Endometrium (tissue), 2 donors: Measurements from ENCODE around the gene SHISA8.

Source experiments
- FAIRE-seq: peaks from 2 replicates; lab custom pipeline; 2012; peaks lifted over from hg19 to GRCh38; lab: Jason Lieb, UNC
- donor health status: control.
- donor health status: control.

SHISA8 gene

DNA sequence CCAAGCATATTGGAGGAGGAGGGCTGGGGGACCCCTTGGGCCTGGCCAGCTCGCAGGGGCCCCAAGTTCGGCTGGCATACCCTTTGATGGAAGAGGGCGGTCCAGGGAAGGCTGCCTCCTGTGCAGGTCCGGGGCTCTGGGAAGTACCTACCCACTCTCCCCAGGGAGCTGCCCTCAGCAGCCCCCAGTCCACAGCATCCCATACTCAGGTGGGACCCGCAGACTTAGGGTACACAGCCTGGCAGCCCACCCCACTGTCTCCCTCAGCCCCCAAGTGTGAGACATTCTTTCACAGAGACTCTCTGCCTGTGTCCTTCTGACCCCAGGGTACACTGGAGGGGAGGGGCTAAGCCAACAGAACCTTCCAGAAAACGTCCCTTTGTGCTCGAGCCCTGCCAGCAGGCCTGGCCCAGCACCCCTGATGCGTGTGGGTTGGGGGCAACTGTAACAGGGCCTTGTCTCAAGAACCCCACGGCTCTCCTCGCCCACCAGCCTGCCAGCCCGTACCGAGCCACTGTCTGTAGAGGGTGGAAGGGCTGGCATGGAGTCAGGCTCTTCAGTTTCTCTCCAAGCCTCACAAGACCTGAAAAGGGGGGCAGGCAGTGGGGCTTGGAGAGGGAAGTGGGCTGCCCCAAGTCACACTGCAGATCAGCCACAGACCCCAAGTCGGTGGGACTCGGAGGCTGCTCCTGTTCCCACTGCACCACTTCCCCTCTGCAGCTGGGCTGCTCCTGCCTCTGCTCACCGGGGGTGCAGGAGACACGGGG is 18.7 kb upstream of the SHISA8 start:
- no peak for FAIRE-seq

DNA sequence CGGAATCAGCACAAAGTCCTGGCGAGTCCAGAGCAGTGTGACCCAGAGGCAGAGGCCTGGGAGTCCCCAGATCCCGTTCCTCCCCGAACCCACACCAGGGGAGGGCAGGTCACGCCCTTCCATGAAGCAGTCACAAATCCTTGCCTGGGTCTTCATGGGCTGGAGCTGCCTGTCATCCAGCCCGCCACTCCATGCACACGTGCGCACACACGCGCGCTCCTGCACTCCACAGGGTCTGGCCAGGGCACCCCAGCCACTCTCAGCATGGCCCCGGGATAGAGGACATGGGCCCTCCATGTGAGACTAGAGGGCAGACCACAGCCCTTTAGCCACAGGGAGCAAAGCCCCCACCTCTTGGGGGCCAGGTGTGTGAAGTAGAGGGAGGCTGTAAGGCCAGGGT is 17.5 kb upstream of the SHISA8 start:
- FAIRE-seq = no peak

DNA sequence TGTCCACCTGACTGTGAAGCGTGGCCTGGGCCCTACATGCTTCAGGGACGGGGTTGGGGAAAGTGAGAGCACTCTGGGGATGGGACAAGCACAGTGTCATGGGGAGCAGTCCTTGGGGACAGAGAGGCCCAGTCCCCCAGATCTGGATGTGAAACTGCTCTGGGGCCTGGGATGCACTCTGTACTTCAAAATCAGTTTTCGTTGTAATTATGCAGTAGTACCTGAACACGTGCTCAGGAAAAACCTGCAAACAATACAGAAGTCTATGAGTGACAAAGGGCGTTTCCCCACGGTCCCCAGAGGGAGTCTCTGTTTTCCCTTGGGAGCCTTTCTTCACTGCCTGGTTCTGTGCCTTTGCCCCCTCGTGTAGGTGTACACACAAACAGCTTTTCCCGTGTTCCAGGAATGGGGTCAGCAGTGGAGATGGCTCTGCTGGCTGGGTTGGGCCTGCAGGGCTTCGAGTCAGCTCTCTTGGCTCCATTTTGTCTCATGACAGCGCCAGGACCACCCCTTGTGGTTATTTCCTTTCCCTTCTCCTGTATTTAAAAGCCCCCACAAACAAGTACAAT is 16.9 kb upstream of the SHISA8 start:
- no peak for FAIRE-seq

DNA sequence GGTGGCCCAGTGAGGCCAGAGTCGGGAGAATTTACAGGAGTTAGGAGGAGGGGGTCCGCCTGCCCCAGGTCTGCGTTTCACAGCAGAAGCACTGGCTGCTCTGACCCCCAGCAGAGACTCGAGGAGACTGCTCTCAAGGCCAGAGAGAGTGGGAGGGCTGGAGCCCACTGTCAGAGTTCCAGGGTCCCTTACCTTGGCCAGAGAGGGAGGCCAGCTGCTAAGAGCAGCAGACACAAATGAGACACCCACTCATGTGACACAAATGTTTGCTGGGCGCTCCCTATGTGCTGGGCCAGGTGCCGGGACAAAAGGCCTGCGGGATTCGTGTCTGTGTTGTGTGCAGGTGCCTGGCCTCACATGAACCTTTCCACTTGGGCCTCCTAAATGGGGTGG is 14.5 kb upstream of the SHISA8 start:
- no peak for FAIRE-seq

DNA sequence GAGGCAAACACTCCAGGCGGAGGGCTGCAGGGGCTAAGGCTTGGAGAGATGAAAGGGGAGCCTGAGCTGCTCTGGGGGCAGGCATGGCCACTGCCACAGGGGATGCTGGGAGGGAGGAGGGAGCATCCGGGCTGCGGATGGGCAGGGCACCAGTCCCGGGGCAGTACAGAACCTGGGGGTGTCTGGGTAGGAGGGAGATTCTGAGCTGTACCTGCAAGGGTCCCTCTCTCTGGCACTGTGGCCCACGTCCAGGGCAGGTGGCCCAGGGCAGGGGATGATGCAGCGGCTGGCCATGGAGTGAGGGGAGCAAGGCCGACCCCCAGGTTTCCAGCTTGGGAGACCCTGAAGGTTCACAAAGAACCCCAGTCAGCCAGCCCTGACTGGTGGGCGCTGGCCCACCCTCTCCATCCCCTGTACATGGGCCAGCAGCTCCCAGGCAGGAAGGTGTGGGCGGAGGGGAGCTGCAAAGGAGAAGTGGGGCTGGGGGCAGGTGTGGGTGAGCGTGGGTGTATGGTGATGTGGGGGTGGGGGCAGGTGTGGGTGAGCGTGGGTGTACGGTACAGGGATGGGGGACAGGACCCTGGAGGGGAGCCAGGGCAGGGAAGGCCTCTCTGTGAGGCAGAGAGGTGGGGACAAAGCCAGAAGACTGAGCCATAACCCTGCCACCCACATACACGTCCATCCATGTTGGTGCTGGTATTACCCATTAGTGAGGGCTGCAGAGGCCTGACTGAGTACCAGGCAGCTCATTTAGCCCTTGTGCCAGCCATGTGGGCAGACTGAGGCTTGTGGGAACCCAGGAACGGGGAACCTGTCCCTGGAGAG is 13.9 kb upstream of the SHISA8 start:
- FAIRE-seq = no peak

DNA sequence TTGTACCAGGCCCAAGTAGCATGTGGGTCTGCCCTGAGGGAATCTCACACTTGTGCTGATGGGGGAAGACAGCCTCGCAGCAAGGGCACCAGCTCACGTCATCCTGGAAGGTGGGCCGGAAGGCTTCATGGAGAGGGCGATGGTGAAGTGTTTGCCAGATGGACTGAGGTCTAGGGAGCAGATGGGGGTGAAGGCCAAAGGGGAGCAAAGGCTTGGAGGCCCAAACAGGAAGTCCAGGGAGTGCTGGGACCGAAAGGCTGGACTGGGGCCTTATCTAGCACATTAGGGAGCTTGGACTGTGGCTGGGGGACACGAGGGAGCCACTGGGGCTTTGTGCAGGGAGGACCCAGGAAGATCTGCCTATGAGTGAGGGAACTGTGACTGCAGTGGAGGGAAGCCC is 12.9 kb upstream of the SHISA8 start:
- no peak for FAIRE-seq

DNA sequence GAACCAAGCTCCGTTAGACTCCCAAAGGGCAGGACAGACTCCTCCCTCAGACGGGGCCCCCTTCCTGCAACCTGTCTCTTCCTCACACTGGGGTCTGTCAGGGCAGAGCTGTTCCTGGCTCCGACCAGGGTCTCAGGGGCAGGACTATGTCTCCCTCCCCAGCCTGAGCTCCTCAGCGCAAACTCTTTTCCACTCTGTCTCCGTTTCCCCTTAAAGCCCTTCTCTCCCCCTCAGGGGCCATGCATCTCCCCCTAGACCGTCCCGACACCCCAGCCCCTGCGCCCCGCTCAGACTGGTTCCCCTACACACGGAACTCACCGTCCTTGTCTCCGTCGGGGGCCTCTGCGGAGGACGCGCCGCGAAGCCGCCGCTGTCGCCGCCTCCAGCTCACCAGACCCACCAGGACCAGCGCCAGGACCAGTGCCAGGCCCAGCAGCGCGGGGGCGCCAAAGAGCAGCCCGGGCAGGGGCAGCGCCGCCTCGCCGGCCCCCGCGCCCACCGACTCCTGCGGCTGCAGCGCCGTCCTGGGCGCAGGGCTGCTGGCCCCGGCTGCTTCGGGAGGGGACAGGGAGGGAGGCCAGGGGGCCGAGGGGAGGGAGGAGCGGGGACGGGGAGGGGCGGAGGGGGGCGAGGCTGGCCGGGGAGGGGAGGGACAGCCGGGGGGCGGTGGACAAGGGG is 11.0 kb upstream of the SHISA8 start:
- FAIRE-seq = no peak

DNA sequence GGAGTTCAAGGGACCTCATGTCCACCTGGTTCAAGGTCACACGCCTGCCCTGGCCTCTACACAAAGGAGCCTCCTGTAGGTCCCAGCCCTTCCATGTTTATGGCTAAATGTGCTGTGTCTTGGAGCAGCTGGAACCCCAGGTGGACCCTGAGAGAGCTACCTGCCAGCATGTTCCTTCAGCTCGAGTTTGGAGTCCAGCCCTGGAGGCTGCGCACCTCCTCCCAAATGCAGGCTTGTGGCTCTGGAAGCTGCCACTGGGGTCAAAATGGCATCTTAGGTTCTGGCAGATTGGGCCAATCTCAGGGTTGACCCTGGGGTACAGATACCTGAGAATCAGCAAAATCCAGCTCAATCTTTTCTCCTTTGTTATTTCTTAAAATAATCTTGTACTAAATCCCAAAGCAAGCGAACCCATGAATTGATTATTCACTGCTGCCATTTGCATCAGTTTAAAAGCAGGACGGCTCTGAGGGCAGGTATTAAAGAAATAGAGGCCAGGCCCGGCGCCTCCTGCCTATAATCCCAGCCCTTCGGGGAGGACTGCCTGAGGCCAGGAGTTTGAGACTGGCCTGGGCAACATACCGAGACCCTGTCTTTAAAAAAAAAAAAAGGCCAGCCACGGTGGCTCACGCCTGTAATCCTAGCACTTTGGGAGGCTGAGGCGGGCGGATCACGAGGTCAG is 8.9 kb upstream of the SHISA8 start:
- FAIRE-seq = no peak

DNA sequence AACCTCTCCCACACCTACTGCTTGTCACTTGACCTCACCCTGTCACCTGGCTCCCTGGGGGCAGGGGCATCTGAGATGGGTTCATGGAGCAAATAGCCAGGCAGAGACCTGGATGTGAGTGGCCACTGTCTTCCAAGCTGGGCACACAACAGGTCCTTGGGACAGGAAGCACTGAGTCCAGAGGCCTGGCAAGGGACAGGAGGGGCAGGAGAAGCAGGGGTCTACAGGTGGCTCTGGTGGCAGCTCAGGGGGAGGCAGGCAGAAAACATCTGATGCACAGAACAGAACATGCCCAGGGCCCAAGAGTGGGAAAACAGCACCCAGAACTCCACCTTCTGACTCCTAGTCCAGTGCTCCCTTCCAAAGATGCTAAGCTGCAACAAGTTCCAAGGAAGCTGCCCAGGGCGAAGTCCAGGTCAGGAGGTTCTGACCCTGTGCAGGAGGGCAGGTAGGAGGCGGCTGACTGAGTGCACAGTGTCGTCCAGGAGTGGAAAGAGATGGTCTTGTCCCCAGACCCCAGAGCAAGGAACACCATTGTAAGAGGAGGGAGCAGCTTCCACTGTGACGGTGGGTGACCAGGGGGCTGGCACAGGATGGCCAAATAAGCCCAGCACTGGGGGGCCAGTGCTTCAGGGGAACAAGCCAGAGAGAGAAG is 8.2 kb upstream of the SHISA8 start:
- FAIRE-seq = no peak

DNA sequence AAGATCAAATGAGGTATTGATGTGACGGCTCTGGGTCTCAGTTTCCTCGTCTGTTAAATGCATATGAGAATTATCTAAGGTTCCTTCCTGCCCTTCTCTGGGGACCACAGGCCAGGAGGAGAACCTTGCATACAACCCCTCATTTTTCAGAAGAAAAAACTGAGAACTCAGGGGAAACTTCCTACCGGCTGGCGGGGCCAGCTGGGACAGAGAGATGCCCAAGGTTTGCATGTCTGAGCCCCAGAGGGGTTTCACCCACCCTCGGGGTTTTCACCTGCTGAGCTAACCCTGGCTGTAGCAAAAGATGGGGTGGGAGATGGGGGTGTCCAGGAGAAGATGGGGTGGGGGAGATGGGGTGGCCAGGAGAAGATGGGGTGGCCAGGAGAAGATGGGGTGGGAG is 7.5 kb upstream of the SHISA8 start:
- FAIRE-seq = no peak

DNA sequence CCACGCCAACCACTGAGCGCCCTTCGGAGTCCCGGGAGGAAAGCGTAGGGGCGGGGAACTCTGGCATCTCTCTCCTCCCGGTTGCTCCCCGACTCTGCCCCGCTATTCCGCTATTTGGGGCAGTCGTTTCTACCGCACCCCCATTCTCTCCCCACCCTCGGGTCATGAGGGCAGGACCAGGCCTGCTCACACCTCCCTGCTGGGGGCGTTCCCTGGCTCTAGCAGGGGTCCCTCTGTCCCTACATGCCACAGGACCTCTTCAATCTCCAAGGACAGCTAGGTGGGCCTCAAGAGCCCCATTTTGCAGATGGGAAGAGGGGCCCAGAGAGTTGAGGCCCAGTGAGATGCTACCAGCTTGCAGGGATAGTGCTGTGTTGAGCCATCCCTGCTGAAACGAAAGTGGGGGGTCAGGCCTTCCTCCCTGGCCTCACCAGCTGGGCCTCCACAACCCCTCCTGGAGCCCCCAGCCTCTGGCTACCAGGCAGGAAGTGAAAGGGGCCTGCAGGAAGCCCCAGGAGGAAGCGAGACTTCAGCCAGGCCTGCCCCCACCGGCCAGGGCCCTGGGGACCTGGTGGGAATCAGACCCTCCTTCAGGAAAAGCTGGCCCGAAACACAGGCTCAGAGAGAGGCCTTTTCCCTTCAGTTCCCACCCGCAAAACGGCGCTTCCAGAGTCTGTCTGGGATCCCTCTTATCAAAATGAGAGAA is 5.5 kb upstream of the SHISA8 start:
- no peak for FAIRE-seq

DNA sequence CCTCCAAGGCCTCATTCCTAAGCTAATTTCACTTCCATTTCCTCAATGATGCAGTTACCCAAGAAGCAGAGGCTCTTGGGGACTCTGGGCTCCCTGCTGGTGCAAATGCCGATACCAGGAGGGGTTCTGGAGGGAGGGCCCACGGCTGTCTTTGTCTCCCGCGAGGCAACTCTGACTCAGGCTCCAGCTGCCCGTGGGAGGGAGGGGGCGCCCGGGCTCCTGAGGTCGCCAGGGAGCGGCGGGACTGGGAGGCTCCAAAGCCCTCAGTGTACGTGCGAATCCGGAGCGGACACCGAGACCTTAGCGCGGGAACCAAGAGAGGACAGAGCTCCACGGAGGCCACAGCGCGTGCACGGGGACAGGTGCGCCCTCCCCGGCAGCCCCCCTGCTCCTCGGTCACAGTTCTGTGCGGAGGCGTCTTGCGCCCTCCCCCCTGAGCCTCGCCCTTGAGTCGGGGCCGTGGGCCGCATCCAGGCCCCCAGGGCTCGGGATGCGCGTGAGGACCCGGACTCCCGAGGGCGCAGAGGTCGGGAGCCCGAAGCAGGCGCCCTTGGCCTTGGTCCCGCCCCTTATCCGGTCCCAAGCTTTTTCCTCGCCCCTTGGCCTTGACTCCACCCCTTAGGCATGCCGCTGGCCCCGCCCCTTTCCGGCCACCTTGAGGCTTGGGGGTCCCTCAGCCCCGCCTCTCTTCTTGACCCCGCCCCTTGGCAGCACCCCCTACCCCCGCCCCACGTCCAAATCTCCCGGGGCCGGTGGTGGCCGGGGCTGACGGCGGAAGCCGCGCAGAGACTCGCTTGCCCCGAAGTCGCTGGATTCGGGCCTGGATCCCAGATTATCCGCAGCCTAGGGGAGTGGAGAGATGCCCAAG is 4.7 kb upstream of the SHISA8 start:
- FAIRE-seq = no peak

DNA sequence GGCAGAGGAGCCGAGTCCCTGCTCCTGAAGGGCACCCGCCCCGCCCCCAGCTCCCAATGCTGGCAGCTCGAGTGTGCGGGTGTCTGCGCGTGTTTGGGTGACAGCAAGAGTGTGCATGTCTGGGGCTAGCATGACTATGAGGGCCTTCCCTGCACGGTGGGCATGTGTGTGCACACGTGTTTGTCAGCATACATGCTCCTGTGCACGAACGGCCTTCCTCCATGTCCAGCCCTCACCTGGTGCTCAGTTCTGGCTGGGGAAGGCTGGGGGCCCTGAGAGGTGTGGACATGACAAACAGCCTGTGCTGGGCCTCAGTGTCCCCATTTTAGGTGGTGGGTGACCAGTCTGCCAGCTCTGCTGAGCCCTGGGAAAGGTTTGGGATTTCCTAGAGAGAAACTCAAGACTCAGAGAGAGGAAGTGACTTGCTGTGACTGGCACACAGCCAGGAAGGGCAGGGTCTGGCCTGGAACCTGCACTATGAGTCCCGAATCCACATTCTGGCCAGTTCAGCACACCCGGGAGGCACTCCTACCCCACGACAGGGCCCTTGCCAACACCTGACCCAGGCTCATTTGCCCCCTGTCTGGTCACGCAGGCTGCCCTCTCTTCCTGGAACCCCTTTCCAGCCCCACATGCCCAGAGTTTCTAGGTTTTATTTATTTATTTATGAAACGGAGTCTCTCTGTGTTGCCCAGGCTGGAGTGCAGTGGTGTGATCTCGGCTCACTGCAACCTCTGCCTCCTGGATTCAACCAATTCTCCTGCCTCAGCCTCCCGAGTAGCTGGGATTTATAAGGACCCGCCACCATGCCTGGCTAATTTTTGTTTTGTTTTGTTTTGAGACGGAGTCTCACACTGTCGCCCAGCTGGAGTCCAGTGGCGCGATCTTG is 3.3 kb upstream of the SHISA8 start:
- FAIRE-seq = no peak

DNA sequence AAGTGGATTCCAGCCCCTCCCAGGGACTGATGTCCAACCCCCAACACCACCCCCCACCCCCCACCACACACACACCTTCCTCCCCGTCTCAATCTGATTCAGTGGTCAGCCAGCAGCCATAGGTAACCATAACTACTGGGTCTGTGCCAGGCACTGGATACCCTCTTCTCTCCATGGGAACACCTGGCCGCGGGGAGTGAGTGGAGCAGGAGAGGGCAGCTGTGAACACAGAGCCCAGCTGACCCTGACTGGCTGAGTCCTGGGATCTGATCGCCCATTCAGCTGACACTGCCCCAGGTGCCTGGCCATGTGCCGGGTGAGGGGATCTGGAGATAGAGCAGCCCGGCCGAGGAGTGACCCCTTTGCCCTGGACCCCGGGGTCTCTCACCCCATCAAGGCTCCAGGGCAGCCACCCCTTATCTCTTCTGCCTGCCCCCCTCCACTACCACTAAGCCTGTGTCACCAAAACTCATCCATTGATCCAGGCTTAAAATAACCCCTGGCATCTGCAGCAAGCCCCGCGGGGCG is 2.6 kb upstream of the SHISA8 start:
- FAIRE-seq = no peak

DNA sequence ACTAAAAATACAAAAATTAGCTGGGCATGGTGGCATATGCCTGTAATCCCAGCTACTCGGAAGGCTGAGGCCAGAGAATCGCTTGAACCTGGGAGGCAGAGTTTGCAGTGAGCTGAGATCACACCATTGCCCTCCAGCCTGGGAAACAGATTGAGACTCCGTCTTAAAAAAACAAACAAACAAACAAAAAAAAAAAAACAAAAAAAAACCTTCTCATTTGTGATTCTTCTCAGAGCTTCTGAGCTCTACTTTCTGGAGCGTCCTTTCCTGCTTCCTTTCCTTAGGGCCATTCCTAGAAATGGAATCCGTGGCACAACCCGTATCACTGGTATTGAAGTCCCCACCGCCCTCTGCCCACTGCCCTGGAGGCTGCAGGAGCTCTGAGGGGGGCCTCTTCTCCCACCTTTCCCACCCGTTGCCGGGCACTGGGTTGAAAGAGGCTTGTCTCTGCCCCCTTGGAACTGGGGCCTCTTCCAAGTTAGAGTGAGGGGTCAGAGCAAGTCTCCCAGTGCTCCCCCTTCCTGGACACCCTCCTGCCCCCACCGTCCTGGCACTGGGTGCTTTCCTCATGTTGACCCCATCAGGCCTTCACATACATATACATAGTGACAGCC is 2.0 kb upstream of the SHISA8 start:
- FAIRE-seq = no peak

DNA sequence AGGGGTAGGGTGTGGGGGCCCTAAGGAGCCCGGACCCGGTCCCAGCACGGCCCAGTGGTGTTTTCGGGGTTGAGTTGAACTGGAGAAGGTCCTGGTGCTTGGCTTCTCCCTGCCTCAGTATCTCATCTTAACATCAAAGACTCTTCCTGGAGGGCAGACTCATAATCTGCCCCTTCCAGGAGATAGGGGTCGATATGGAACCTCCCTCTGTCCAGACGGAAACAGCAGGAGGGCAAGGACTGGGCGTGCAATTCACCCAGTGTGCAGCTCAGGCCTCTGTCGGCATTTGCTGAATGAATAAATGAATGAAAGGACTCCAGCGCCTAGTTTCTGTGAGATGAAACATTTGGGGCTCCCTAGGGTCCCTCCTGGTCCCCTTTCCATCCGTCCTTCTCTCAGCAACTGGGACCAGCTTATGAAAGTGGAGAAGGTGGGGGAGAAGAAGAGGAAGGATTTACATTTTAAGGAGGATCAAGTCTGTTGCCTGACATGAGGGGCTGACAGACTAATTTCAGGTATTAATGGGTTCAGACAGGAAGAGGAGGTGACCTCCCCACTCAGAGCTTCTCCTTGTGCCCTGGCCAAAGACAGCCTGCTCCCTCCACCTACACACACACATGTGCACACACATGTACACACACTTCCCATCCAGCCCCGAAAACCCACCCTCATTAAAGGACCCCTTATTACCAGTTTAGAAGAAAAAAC is 1.1 kb upstream of the SHISA8 start:
- no peak for FAIRE-seq

DNA sequence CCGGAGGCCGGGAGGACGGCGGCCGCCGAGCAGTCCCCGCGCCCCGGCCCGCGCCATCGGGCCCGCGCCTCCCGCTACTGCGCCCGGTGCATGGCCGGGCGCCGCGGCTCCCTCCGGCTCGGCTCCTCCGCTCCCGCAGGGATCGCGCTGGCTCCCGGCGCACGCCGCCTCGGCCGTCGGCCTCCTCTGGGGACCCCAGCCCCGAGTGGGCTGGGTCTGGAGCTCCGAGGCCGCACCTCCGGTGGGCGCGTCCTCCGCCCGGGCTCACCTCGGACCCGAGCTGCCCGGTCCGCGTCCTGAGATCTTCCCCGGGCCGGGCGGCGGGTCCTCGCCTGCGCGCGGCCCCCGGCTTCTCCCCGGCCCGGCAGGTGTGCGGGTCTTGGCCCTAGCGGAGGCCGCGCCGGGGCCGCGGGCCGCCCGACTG is 251 bp downstream of the SHISA8 start:
- no peak for FAIRE-seq
